Left ventricle myocardium inferior (tissue), 1 donor: ENCODE results near the gene KCNQ1. TPM values are rescaled to one million over a fixed set of nuclear protein-coding genes. Genes with fewer than 3 reads are reported as not detected.

ENCODE experiments used
- DNase-seq: peaks from one replicate; pipeline ENCODE4 v3.0.0-alpha.2; 2020
- H3K27ac ChIP-seq: fragments of 200-600 bp; replicated peaks from 2 replicates; pipeline ENCODE4 v1.8.0; 2021
- H3K27me3 ChIP-seq: fragments of 200-600 bp; 2 replicates; pipeline ENCODE4 v1.8.0; 2021; ENCODE audit warnings: low read depth
- H3K36me3 ChIP-seq: fragments of 200-600 bp; 2 replicates; pipeline ENCODE4 v1.8.0; 2021
- H3K4me1 ChIP-seq: fragments of 200-600 bp; 2 replicates; pipeline ENCODE4 v1.8.0; 2021
- H3K4me3 ChIP-seq: fragments of 200-600 bp; 2 replicates; pipeline ENCODE4 v1.8.0; 2021; ENCODE audit warnings: mild to moderate bottlenecking, moderate library complexity
- H3K9me3 ChIP-seq: fragments of 200-600 bp; replicated peaks from 2 replicates; pipeline ENCODE4 v1.8.0; 2021
- intact Hi-C: fragments of 100-400 bp; cut with micrococcal nuclease; formaldehyde crosslinking; loops from one replicate; pipeline ENCODE4 v1.11.0; 2022
- total RNA-seq: library from RNA; stranded (reverse); fragmentation: NEBNext Ultra II Directional; extraction: Animal tissue kit (Norgen Biotek cat#: 25700); gene quantifications from one replicate; pipeline ENCODE4 v1.2.1, GENCODE V29; 2021
- TF ChIP-seq, protein P1 (sequence below): fragments of 200-600 bp; IDR thresholded peaks from 2 replicates; pipeline ENCODE4 v1.8.0; 2021; ENCODE audit warnings: antibody characterized with exemption, mild to moderate bottlenecking, borderline replicate concordance
- donor health status: DM: no; HTN: yes; CAD: no; lungs with severe emphysema.

The KCNQ1 gene
- total RNA-seq, 1 donor from 2014 or later: 41.8 TPM

DNA sequence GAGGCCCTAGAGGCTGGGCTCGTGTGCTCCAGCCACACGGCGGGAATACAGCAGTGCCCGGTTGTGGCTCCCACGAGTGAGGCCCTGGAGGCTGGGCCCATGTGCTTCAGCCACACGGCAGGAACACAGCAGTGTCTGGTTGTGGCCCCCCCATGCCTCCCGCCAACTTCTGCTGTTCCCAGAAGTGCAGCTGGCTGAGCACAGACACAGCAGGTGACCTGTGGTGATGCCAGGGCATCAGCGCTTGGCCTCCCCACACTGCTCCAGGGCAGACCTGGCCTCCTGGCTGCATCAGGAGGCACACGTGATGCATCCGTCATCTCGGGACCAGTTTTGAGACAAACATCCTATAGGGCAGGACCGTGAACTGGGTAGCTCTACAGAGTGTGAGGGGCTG lies 144.7 kb downstream of the KCNQ1 start:
- TF ChIP-seq, protein P1, sequence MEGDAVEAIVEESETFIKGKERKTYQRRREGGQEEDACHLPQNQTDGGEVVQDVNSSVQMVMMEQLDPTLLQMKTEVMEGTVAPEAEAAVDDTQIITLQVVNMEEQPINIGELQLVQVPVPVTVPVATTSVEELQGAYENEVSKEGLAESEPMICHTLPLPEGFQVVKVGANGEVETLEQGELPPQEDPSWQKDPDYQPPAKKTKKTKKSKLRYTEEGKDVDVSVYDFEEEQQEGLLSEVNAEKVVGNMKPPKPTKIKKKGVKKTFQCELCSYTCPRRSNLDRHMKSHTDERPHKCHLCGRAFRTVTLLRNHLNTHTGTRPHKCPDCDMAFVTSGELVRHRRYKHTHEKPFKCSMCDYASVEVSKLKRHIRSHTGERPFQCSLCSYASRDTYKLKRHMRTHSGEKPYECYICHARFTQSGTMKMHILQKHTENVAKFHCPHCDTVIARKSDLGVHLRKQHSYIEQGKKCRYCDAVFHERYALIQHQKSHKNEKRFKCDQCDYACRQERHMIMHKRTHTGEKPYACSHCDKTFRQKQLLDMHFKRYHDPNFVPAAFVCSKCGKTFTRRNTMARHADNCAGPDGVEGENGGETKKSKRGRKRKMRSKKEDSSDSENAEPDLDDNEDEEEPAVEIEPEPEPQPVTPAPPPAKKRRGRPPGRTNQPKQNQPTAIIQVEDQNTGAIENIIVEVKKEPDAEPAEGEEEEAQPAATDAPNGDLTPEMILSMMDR: no peak
- no peak overlapping the region for H3K27ac ChIP-seq
- H3K4me3 ChIP-seq: no peak overlapping the region
- H3K9me3 ChIP-seq: no peaks in the 10 kb centered on the region
- H3K4me1 ChIP-seq: no peaks in the 10 kb centered on the region
- no peaks in the 10 kb centered on the region for H3K27me3 ChIP-seq
- peak; percentile 7 for DNase-seq
- intact Hi-C loops: no loop called here
- peaks cover 8% of the 10 kb centered on the region for H3K36me3 ChIP-seq

DNA sequence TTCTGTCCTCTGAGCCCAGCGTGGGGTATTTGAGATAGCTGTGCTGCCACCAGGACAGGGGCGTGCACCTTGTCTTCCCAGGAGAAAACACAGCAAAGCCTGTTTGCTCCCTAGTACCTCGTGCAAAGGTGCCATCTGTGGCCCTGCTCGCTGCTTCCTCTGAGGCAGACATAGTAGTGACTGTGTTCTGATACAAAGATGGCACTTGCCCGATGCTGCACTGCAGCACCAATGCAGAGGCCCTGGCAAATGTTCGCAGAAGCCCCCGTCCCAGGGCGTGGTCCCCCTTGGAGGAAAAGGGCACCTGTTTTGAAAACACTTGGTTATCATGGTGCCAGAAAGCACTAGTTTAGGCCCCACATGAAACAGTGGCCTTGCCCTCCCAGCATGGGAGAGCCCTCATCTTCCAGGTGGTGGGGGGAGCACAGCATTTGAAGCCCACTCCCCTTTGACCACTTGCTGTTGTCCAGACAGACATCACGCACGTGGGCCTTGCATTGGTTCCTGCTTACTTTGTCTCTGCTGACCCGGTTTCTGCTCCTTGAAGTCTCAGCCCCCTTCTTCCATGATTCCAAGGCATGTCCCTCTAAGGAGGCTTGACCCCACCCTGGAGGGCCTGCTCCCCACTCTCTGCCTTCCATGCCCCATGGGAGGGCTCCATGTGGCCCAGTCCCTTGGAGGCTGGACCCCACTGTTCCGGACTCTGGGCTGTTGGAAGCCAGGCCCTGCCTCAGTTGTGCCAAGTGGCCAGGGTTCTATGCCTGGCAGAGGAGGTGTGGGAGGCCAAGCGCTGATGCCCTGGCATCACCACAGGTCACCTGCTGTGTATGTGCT lies 145.5 kb downstream of the KCNQ1 start:
- H3K27ac ChIP-seq: no peak overlapping the region
- TF ChIP-seq, protein P1: no peak
- DNase-seq: no peak
- H3K27me3 ChIP-seq: no peaks in the 10 kb centered on the region
- no peak overlapping the region for H3K4me3 ChIP-seq
- H3K36me3 ChIP-seq: peaks cover 8% of the 10 kb centered on the region
- H3K4me1 ChIP-seq: no peaks in the 10 kb centered on the region
- intact Hi-C loops: no loop called here
- H3K9me3 ChIP-seq: no peaks in the 10 kb centered on the region

DNA sequence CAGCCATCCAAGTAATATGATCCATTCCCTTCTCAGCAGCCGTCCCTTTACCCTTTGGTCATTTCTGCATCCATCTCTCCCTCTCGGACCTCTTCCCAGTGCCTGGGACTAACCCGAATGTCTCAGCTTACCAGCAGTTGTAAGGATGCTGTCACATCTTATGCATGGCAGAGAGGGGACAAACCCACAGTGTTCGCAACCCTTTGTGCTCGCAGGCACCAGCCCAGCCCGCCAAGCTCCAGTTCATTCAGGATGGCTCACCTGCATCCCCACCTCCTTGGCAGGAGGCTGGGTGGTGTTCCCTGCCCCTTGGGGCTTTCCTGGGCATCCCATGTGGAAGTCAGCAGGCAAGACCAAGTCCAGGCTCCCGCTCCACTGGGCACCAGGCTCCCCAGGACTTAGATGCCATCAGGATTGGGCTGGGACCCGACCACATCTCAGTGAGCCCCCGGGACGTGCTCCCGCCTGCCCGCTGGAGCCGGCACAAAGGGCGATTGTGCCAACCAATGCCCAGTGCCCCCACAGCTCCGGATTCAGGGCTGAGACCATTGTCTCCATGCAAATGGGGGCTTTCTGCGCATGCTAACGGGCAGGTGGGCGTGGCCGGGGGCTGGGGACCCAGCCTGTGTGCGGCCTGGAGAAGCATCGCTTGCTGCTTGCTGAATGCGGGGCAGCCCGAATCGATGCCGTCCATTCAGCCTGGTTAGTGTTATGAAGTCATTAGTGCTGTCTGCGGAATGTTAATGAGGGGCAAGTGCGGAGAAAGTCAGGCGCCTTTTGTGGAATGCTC lies 146.4 kb downstream of the KCNQ1 start:
- TF ChIP-seq, protein P1: no peak
- Histone ChIP-seq H3K4me1 (no peaks in the 10 kb centered on the region), H3K9me3 (no peaks in the 10 kb centered on the region), H3K4me3 (no peak overlapping the region), H3K36me3 (peaks cover 8% of the 10 kb centered on the region), H3K27ac (no peak overlapping the region), H3K27me3 (no peaks in the 10 kb centered on the region)
- intact Hi-C loops: no loop called here
- no peak for DNase-seq

DNA sequence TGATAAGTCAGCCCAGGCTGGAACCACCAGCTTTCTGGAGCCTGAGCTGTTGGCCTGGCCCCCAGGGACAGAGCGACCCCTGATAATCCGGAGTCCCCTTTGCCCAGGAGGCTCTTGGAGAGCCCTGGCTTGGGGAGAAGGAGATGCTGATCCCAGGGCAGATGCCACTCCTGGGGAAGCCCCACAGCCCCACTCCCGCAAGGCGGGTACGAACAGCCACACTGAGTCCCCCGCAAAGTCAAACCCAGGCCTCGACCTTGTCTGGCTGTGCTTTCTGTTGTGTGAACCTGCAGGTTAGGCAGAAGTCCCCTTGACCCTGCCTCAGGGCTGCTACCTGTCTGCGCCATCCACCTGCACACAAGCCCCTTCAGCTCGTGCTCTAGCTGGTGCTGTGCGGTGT lies 147.0 kb downstream of the KCNQ1 start:
- intact Hi-C loops: no loop called here
- Histone ChIP-seq H3K4me1 (no peaks in the 10 kb centered on the region), H3K4me3 (no peak overlapping the region), H3K9me3 (no peaks in the 10 kb centered on the region), H3K27ac (no peak overlapping the region), H3K27me3 (no peaks in the 10 kb centered on the region), H3K36me3 (peaks cover 8% of the 10 kb centered on the region)
- TF ChIP-seq, protein P1: no peak
- no peak for DNase-seq

DNA sequence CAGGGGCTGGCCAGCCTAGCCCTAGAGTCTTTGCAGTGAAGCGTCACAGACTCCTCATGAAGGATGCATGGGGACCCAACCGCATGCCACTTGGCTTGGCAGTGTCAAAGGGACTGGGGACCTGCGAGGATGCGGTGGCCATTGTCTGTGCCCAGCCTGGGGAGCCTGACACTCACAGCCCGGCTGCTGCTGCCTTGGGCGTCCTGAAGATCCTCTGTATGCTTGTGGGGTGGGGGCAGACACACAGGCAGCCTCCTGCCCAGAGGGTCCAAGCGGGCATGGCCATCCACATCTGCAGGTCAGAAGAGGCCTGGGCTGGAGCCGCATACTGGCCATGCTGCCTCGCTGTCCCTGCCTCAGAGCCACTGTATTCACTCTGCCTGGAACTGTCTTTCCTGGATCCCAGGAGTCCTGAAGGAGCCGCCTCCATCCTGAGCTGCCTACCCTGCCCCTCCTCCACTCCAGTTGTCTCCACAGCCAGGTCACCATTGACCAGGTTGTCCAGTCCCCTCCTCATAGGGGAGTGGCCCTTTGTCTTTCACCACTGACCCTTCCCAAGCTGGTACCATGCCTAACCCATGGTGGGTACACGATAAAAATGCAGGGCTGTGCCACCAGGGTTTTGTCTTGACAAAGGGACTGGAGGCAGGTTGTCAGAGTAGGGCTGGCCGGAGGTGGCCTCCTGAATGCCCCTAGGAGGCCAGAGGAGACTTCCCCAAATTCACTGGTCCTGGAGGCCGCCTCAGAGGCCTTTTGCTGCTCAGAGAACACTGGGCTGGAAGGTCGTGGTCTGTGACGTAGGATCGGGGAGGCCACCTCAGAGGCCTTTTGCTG lies 148.0 kb downstream of the KCNQ1 start:
- Histone ChIP-seq H3K9me3 (peaks cover 7% of the 10 kb centered on the region), H3K4me3 (no peak overlapping the region), H3K36me3 (peaks cover 8% of the 10 kb centered on the region), H3K27me3 (no peaks in the 10 kb centered on the region), H3K4me1 (no peaks in the 10 kb centered on the region), H3K27ac (no peak overlapping the region)
- intact Hi-C loops: no loop called here
- TF ChIP-seq, protein P1: no peak
- DNase-seq: no peak
